HepG2 (cell line): ENCODE results near the gene FBXO28. TPM values are rescaled to one million over a fixed set of nuclear protein-coding genes. Genes with fewer than 3 reads are reported as not detected.

Experiments used
- HES4 ChIP-seq: sonication (generic); formaldehyde crosslinking; IDR thresholded peaks from 2 replicates; pipeline ENCODE4 v1.9.0; 2021; ENCODE audit warnings: mild to moderate bottlenecking, missing genetic modification reagents, borderline replicate concordance
- MXD4 ChIP-seq: IDR thresholded peaks from 2 replicates; pipeline ENCODE4 v1.6.1; 2016; ENCODE audit warnings: mild to moderate bottlenecking, missing biosample characterization, missing genetic modification reagents
- MXI1 ChIP-seq: IDR thresholded peaks from 3 replicates; pipeline ENCODE4 v1.6.1; 2012; ENCODE audit warnings: low read depth, low read length, inconsistent platforms, borderline replicate concordance
- NRL ChIP-seq: sonication (generic); formaldehyde crosslinking; IDR thresholded peaks from 2 replicates; pipeline ENCODE4 v1.5.0; 2020; ENCODE audit warnings: missing genetic modification reagents, mild to moderate bottlenecking, moderate library complexity, borderline replicate concordance
- SIN3A ChIP-seq: IDR thresholded peaks from 2 replicates; pipeline ENCODE4 v1.6.1; 2011; ENCODE audit warnings: low read depth, mild to moderate bottlenecking, control low read depth, low read length, borderline replicate concordance
- THYN1 ChIP-seq: sonication (generic); formaldehyde crosslinking; IDR thresholded peaks from 2 replicates; pipeline ENCODE4 v1.8.1; 2023; ENCODE audit warnings: low read depth, mild to moderate bottlenecking, moderate library complexity, missing genetic modification reagents, borderline replicate concordance
- U2AF2 ChIP-seq: fragments of 200-400 bp; formaldehyde crosslinking; IDR thresholded peaks from 2 replicates; pipeline ENCODE4 v1.6.1; 2017; ENCODE audit warnings: low read depth, mild to moderate bottlenecking, low read length
- YEATS2 ChIP-seq: sonication (generic); formaldehyde crosslinking; IDR thresholded peaks from 2 replicates; pipeline ENCODE4 v1.4.0; 2020; ENCODE audit warnings: missing genetic modification reagents, borderline replicate concordance
- ZC3H4 ChIP-seq: sonication (generic); formaldehyde crosslinking; IDR thresholded peaks from 2 replicates; pipeline ENCODE4 v1.4.0; 2020; ENCODE audit warnings: missing genetic modification reagents, borderline replicate concordance
- ZNF10 ChIP-seq: sonication (generic); formaldehyde crosslinking; IDR thresholded peaks from 2 replicates; pipeline ENCODE4 v1.4.0; 2020; ENCODE audit warnings: mild to moderate bottlenecking, low read depth, missing genetic modification reagents, borderline replicate concordance
- ZNF17 ChIP-seq: sonication (generic); formaldehyde crosslinking; IDR thresholded peaks from 2 replicates; pipeline ENCODE4 v1.5.0; 2020; ENCODE audit warnings: mild to moderate bottlenecking, missing genetic modification reagents
- ZNF230 ChIP-seq: sonication (generic); formaldehyde crosslinking; IDR thresholded peaks from 2 replicates; pipeline ENCODE4 v1.4.0; 2020; ENCODE audit warnings: mild to moderate bottlenecking, missing genetic modification reagents
- ZNF383 ChIP-seq: sonication (generic); formaldehyde crosslinking; IDR thresholded peaks from 2 replicates; pipeline ENCODE4 v1.4.0; 2020; ENCODE audit warnings: missing genetic modification reagents, mild to moderate bottlenecking, borderline replicate concordance
- ZNF501 ChIP-seq: sonication (generic); formaldehyde crosslinking; IDR thresholded peaks from 2 replicates; pipeline ENCODE4 v1.5.1; 2020; ENCODE audit warnings: mild to moderate bottlenecking, moderate library complexity, missing genetic modification reagents
- ZNF776 ChIP-seq: sonication (generic); formaldehyde crosslinking; IDR thresholded peaks from 2 replicates; pipeline ENCODE4 v1.4.0; 2020; ENCODE audit warnings: mild to moderate bottlenecking, missing genetic modification reagents
- polyA plus RNA-seq, 8 experiments: library from polyadenylated mRNA; depleted of rRNA in 3 of 8; stranded (reverse) in 7 of 8; unstranded in 1 of 8; fragments of >200 nt; fragmentation: Illumina TruSeq in 4 of 8; extraction: Trizol in 4 of 8; gene quantifications; 2 replicates each; pipeline versions ENCODE4 v1.2.1 to v1.2.3, GENCODE V29; 2011 to 2016; ENCODE audit warnings: low read depth in 4 of 8, missing spikeins in 1 of 8, mixed read lengths in 1 of 8; ENCODE audit not compliant: insufficient read depth in 1 of 8
- total RNA-seq, 5 experiments: library from RNA; depleted of rRNA; stranded (reverse); fragments of >200 nt; fragmentation: Illumina TruSeq; extraction: Trizol; gene quantifications; 2 replicates each; pipeline ENCODE4 v1.2.3, GENCODE V29; 2016; ENCODE audit warnings: low read depth in 1 of 5
- TF ChIP-seq, protein P1 (sequence below): sonication (generic); formaldehyde crosslinking; IDR thresholded peaks from 2 replicates; pipeline ENCODE4 v1.4.0; 2020; ENCODE audit warnings: missing genetic modification reagents
- TF ChIP-seq, protein P2 (sequence below): sonication (generic); formaldehyde crosslinking; IDR thresholded peaks from 2 replicates; pipeline ENCODE4 v1.8.1; 2023; ENCODE audit warnings: mild to moderate bottlenecking, moderate library complexity, missing genetic modification reagents
- TF ChIP-seq, protein P3 (sequence below): sonication (generic); formaldehyde crosslinking; IDR thresholded peaks from 2 replicates; pipeline ENCODE4 v1.5.1; 2020; ENCODE audit warnings: missing genetic modification reagents, mild to moderate bottlenecking, borderline replicate concordance
- TF ChIP-seq, protein P4 (sequence below): sonication (generic); formaldehyde crosslinking; IDR thresholded peaks from 2 replicates; pipeline ENCODE4 v1.5.1; 2020; ENCODE audit warnings: missing genetic modification reagents, mild to moderate bottlenecking, borderline replicate concordance

The FBXO28 gene
- total and polyA plus RNA-seq, 2 of the 13 experiments (the other 11 are each of a cell fraction or from before 2014, with no cell fraction given) = 8.5 to 29.1 TPM

DNA sequence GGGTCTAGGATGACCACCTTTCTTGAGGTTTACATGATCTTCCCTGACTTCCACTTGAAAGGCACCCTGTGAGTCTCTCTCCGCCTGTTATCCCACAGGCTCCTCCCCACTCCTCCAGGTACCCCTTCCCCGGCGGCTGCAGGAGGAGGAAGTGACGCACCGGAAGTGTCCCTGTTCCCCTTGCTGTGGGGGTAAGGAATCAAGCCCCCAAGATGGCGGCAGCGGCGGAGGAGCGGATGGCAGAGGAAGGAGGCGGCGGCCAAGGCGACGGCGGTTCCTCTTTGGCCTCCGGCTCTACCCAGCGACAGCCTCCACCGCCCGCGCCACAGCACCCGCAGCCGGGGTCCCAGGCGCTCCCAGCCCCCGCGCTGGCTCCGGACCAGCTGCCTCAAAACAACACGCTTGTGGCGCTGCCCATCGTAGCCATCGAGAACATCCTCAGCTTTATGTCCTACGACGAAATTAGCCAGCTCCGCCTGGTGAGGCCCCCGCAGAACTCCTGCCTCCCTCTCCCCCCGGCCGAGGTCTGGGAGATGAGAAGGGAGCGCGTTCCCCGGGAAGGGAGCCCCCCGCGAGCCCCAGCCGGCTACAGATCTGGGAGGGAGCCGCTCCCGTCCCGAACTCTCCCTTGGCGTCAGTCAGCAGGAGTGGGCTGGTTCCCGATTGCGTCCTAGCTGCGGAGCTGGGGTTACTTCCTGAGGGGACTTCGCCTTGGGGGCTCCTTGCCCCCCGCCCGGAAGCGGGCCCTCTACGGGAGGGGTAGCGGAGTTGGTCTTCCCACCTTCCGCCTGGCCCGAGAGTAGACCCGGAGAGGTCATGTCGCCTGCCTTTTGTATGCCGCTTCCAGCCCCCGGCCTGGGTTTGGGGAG is at the start of gene FBXO28 (continued):
- TF ChIP-seq, protein P1, sequence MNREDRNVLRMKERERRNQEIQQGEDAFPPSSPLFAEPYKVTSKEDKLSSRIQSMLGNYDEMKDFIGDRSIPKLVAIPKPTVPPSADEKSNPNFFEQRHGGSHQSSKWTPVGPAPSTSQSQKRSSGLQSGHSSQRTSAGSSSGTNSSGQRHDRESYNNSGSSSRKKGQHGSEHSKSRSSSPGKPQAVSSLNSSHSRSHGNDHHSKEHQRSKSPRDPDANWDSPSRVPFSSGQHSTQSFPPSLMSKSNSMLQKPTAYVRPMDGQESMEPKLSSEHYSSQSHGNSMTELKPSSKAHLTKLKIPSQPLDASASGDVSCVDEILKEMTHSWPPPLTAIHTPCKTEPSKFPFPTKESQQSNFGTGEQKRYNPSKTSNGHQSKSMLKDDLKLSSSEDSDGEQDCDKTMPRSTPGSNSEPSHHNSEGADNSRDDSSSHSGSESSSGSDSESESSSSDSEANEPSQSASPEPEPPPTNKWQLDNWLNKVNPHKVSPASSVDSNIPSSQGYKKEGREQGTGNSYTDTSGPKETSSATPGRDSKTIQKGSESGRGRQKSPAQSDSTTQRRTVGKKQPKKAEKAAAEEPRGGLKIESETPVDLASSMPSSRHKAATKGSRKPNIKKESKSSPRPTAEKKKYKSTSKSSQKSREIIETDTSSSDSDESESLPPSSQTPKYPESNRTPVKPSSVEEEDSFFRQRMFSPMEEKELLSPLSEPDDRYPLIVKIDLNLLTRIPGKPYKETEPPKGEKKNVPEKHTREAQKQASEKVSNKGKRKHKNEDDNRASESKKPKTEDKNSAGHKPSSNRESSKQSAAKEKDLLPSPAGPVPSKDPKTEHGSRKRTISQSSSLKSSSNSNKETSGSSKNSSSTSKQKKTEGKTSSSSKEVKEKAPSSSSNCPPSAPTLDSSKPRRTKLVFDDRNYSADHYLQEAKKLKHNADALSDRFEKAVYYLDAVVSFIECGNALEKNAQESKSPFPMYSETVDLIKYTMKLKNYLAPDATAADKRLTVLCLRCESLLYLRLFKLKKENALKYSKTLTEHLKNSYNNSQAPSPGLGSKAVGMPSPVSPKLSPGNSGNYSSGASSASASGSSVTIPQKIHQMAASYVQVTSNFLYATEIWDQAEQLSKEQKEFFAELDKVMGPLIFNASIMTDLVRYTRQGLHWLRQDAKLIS (CRISPR knock-in tag) = no peak
- peak; percentile 75 for TF ChIP-seq ZNF501 (CRISPR knock-in tag)
- TF ChIP-seq ZNF383 (CRISPR knock-in tag) = peak; percentile 60; the same call in 1 of the 2 replicates
- no peak for TF ChIP-seq ZNF17 (CRISPR knock-in tag)
- TF ChIP-seq ZC3H4 (CRISPR knock-in tag) = no peak
- TF ChIP-seq MXD4 (CRISPR knock-in tag) = no peak
- TF ChIP-seq SIN3A = peak; percentile 64; the same call in 1 of the 2 replicates
- TF ChIP-seq ZNF10 = no peak
- TF ChIP-seq, protein P2, sequence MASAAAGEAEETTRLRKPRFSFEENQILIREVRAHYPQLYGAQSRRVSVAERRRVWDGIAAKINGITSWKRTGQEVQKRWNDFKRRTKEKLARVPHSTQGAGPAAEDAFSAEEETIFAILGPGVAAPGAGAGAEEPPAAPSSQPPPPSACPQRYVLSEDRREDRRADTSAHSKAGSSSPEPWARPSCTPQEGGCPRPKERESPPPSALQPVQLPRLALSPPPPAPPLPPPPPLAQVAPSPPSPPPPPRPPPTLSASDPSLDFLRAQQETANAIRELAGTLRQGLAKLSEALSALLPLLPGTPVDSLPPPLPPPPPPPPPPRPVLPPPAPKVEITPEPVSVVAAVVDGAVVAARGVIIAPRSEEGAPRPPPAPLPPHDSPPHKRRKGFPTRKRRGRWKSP (CRISPR knock-in tag) = peak; percentile 81
- no peak for TF ChIP-seq HES4
- TF ChIP-seq MXI1 = peak; percentile 23; the same call in 1 of the 3 replicates
- 0 out of 2 replicates have a peak, but pooled peaks have one; percentile 29 for TF ChIP-seq U2AF2
- TF ChIP-seq, protein P3, sequence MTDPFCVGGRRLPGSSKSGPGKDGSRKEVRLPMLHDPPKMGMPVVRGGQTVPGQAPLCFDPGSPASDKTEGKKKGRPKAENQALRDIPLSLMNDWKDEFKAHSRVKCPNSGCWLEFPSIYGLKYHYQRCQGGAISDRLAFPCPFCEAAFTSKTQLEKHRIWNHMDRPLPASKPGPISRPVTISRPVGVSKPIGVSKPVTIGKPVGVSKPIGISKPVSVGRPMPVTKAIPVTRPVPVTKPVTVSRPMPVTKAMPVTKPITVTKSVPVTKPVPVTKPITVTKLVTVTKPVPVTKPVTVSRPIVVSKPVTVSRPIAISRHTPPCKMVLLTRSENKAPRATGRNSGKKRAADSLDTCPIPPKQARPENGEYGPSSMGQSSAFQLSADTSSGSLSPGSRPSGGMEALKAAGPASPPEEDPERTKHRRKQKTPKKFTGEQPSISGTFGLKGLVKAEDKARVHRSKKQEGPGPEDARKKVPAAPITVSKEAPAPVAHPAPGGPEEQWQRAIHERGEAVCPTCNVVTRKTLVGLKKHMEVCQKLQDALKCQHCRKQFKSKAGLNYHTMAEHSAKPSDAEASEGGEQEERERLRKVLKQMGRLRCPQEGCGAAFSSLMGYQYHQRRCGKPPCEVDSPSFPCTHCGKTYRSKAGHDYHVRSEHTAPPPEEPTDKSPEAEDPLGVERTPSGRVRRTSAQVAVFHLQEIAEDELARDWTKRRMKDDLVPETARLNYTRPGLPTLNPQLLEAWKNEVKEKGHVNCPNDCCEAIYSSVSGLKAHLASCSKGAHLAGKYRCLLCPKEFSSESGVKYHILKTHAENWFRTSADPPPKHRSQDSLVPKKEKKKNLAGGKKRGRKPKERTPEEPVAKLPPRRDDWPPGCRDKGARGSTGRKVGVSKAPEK (CRISPR knock-in tag) = no peak
- TF ChIP-seq THYN1 (CRISPR knock-in tag) = no peak
- TF ChIP-seq ZNF776 (CRISPR knock-in tag) = no peak; the same call in 1 of the 2 replicates
- 0 out of 2 replicates have a peak, but pooled peaks have one; percentile 60 for TF ChIP-seq ZNF230
- TF ChIP-seq, protein P4, sequence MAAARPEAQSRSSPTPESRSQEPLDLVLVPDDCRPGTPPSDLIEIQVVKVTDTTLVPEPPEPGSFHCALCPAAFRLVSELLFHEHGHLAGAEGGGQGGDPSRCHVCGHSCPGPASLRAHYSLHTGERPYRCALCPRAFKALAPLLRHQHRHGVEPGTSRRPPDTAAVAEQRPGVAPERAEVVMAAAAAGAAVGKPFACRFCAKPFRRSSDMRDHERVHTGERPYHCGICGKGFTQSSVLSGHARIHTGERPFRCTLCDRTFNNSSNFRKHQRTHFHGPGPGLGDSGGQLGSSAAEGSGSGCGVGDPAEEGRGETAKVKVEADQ (CRISPR knock-in tag) = peak; percentile 59; the same call in 1 of the 2 replicates
- TF ChIP-seq YEATS2 = peak; percentile 92; the same call in 1 of the 2 replicates
- peak; percentile 87; the same call in 1 of the 2 replicates for TF ChIP-seq NRL (CRISPR knock-in tag)
